ENCODE results near the gene PLAAT2. TPM values are rescaled to one million over a fixed set of nuclear protein-coding genes. Genes with fewer than 3 reads are reported as not detected.
A peak's percentile ranks its signal among the peaks of the same experiment; 100 is the strongest.

Gene PLAAT2
- total and polyA plus RNA-seq, 2 of the 13 experiments (the other 11 are each of a cell fraction or from before 2014, with no cell fraction given) = 0.22 TPM; not detected in 1

GRCh38 chr11:63573881-63574855, 11.0 kb upstream of the PLAAT2 start (continued):
- TF ChIP-seq BCL6 (CRISPR knock-in tag; IDR thresholded peaks at IDR 0.05) (no peak), ZNF615 (CRISPR knock-in tag; IDR thresholded peaks at IDR 0.05; ENCODE audit: borderline replicate concordance) (no peak), MTF1 (CRISPR knock-in tag; IDR thresholded peaks at IDR 0.05) (no peak), MLLT10 (CRISPR knock-in tag; IDR thresholded peaks at IDR 0.05) (no peak), KLF16 (CRISPR knock-in tag; IDR thresholded peaks at IDR 0.05) (no peak), THAP11 (CRISPR knock-in tag; IDR thresholded peaks at IDR 0.05) (peak; percentile 54), KLF13 (CRISPR knock-in tag; IDR thresholded peaks at IDR 0.05) (no peak), ZNF879 (CRISPR knock-in tag; IDR thresholded peaks at IDR 0.05) (no peak), JDP2 (CRISPR knock-in tag; IDR thresholded peaks at IDR 0.05; ENCODE audit: borderline replicate concordance) (no peak), NR1H2 (CRISPR knock-in tag; IDR thresholded peaks at IDR 0.05; ENCODE audit: borderline replicate concordance, low read depth) (no peak), RCOR2 (CRISPR knock-in tag; IDR thresholded peaks at IDR 0.05) (no peak), ELF3 (CRISPR knock-in tag; IDR thresholded peaks at IDR 0.05) (no peak; the same call in 1 of the 2 replicates), ZHX2 (IDR thresholded peaks at IDR 0.05; ENCODE audit: low read depth) (no peak), ZHX2 (CRISPR knock-in tag; IDR thresholded peaks at IDR 0.05; ENCODE audit: borderline replicate concordance) (no peak), STAG1 (CRISPR knock-in tag; IDR thresholded peaks at IDR 0.05) (peak; percentile 22; the same call in 1 of the 2 replicates), NFIC (IDR thresholded peaks at IDR 0.05; ENCODE audit: low read length) (no peak), SALL1 (CRISPR knock-in tag; IDR thresholded peaks at IDR 0.05) (no peak)
- TF ChIP-seq, protein P1, sequence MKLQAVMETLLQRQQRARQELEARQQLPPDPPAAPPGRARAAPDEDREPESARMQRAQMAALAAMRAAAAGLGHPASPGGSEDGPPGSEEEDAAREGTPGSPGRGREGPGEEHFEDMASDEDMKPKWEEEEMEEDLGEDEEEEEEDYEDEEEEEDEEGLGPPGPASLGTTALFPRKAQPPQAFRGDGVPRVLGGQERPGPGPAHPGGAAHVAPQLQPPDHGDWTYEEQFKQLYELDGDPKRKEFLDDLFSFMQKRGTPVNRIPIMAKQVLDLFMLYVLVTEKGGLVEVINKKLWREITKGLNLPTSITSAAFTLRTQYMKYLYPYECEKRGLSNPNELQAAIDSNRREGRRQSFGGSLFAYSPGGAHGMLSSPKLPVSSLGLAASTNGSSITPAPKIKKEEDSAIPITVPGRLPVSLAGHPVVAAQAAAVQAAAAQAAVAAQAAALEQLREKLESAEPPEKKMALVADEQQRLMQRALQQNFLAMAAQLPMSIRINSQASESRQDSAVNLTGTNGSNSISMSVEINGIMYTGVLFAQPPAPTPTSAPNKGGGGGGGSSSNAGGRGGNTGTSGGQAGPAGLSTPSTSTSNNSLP (IDR thresholded peaks at IDR 0.05; ENCODE audit: low read depth, low read length) = no peak
- TF ChIP-seq, protein P2, sequence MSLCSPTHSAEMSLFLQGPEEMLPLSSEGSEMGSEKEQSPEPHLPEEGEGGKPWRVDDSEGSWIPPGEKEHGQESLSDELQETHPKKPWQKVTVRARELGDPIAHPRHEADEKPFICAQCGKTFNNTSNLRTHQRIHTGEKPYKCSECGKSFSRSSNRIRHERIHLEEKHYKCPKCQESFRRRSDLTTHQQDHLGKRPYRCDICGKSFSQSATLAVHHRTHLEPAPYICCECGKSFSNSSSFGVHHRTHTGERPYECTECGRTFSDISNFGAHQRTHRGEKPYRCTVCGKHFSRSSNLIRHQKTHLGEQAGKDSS (CRISPR knock-in tag; IDR thresholded peaks at IDR 0.05; ENCODE audit: borderline replicate concordance, low read depth) = no peak
- TF ChIP-seq, protein P3, sequence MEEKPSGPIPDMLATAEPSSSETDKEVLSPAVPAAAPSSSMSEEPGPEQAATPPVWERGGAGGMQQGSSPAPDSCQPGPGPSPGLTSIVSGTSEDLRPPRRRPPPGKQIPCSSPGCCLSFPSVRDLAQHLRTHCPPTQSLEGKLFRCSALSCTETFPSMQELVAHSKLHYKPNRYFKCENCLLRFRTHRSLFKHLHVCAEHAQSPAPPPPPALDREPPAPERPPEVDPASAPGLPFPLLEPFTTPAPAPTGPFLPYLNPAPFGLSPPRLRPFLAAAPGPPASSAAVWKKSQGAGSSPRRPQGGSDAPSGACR (CRISPR knock-in tag; IDR thresholded peaks at IDR 0.05) = no peak
